ENCODE results near the gene PRRC1. TPM values are rescaled to one million over a fixed set of nuclear protein-coding genes. Genes with fewer than 3 reads are reported as not detected.

The PRRC1 gene
- total and polyA plus RNA-seq, 12 donors = 13.3 to 30.6 (median 22.7) TPM

DNA sequence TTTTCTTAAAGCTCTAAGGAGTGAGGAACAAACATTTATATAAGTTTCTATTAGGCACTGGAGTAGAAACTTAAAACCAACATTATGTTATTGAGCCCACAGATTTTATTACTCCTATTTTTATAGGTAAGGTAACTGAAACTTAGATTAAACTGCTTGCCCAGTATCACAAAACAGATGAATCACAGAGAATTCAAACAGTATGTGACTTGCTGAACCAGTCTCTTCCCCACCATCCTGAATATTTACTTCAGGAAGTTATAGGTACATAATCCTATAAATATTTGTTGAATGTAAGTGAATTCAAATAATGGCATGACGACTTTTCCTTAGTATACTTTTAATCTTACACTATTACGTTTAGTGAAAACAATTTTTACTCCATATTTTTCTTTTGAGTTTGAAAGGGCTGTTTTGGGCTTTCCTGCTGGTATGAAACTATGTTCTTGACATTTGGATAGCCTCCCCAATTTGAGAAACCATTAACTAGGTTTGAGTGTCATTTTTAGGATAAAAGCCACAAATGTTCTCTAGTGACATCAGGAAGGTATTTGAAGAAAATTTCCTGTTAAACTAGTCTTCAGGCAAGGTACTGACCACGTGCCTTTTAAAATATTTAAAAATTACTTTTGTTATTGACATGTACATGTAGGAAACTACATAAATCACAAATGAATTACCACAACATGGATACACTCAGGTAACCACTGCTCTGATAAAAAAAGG lies 39.3 kb downstream of the PRRC1 start:
- intact Hi-C loops (cut with DNase I) = no loop called here
- ATAC-seq (no peak), DNase-seq (no peak)
- TF ChIP-seq, protein P1, sequence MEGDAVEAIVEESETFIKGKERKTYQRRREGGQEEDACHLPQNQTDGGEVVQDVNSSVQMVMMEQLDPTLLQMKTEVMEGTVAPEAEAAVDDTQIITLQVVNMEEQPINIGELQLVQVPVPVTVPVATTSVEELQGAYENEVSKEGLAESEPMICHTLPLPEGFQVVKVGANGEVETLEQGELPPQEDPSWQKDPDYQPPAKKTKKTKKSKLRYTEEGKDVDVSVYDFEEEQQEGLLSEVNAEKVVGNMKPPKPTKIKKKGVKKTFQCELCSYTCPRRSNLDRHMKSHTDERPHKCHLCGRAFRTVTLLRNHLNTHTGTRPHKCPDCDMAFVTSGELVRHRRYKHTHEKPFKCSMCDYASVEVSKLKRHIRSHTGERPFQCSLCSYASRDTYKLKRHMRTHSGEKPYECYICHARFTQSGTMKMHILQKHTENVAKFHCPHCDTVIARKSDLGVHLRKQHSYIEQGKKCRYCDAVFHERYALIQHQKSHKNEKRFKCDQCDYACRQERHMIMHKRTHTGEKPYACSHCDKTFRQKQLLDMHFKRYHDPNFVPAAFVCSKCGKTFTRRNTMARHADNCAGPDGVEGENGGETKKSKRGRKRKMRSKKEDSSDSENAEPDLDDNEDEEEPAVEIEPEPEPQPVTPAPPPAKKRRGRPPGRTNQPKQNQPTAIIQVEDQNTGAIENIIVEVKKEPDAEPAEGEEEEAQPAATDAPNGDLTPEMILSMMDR (IDR thresholded peaks at IDR 0.05) = no peak
- Histone ChIP-seq H3K27ac (no peak overlapping the region), H3K4me3 (no peak overlapping the region), H3K27me3 (no peaks in the 10 kb centered on the region), H3K36me3 (peaks cover 0 to 41% (median 20%) of the 10 kb centered on the region in 9 donors), H3K4me1 (peaks cover 0 to 6% (median 0%) of the 10 kb centered on the region in 9 donors), H3K9me3 (no peaks in the 10 kb centered on the region)
- 93% methylated on average over 3 of the region's 3 CpGs for WGBS, 2 donors

DNA sequence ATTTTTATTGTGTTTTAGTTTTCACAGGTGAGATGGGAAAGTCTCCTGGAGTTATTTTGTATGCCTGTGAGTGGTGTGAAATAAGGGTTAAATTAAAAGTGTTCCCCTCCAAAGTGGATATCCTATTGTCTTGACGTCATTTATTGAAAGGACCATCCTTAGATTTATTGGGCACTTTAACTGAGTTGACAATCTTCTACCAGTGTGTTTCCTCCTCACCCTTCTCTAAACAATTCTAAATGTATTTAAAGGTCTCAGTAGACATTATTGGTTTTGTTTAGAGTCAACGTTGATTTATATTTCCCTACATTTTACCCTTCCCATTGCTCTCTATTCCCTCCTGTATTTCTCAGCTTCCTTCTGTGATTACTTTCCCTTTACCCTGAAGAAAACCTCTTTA lies 40.8 kb downstream of the PRRC1 start:
- no peak overlapping the region for H3K4me3 ChIP-seq
- no peak overlapping the region for H3K27ac ChIP-seq
- DNase-seq (no peak), ATAC-seq (no peak)
- TF ChIP-seq, protein P1 (IDR thresholded peaks at IDR 0.05) = no peak
- no peaks in the 10 kb centered on the region for H3K27me3 ChIP-seq
- WGBS, 2 donors = 62 to 77% methylated on average over 2 of the region's 2 CpGs
- H3K4me1 ChIP-seq = peaks cover 0 to 4% (median 0%) of the 10 kb centered on the region in 9 donors
- H3K9me3 ChIP-seq = no peaks in the 10 kb centered on the region
- peaks cover 0 to 26% (median 11%) of the 10 kb centered on the region in 9 donors for H3K36me3 ChIP-seq
- intact Hi-C loops (cut with DNase I) = no loop called here

DNA sequence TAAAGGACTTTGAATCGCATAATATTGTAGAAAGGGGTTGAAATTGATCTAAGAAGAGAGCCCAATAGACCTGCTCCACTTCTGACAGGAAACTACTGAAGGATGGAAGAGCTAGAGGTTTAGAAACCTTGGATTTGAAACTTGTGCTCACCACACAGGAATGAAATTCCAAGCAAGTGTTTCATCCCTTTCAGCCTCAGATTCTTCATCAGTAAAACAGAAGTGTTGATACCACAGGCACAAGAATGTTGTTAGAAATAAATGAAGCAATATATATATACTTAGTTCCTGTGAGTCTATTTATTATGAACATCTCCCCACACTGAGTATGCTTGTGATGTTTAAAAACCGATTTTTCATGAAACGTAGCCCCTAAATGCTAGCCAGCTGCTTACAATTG lies 43.8 kb downstream of the PRRC1 start:
- H3K4me1 ChIP-seq = peaks cover 0 to 5% (median 0%) of the 10 kb centered on the region in 9 donors
- WGBS, 2 donors = 84 to 86% methylated on average over 3 of the region's 3 CpGs

DNA sequence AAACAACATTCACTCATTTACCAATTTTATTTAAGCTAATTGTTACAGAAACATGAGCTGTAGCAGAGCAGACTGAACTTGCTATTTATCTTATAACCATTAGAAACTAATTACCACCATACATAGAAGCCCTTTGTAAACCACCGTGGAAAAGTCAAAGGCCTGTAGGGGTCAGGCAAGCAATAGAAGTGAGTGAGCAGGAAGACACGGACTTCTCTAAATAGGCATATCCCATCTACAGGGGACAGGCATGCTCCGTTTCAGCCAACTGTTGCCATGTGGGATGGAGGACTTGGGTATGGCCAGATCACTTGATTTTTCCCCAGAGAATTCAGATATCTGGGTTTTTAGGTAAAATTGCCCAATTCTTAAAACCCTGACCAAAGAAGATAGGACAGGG lies 44.8 kb downstream of the PRRC1 start:
- intact Hi-C loops (cut with DNase I) = loop anchor here in 8 of 10 donors (2.0 to 10.0 kb wide), 7 partner anchors 163 to 935 kb away; partner anchors contain the start of gene SLC12A2 (in 1 of the 8)
- TF ChIP-seq, protein P1 (IDR thresholded peaks at IDR 0.05) = peak in 6 of 9 donors; percentile 25 to 58 (median 44)
- WGBS, 2 donors = 7 to 9% methylated on average over 3 of the region's 3 CpGs
- Histone ChIP-seq H3K36me3 (no peaks in the 10 kb centered on the region), H3K27ac (no peak overlapping the region), H3K27me3 (no peaks in the 10 kb centered on the region), H3K4me3 (no peak overlapping the region), H3K4me1 (peaks cover 0 to 5% (median 0%) of the 10 kb centered on the region in 9 donors), H3K9me3 (no peaks in the 10 kb centered on the region)
- no peak for DNase-seq
- ATAC-seq = peak in 5 of 8 donors; percentile 52 to 74 (median 70)

More for the DNA sequence above, 43.8 kb downstream of the PRRC1 start:
- TF ChIP-seq, protein P1 (IDR thresholded peaks at IDR 0.05) = no peak
- ATAC-seq = no peak
- Histone ChIP-seq H3K9me3 (no peaks in the 10 kb centered on the region), H3K27ac (no peak overlapping the region), H3K4me3 (no peak overlapping the region), H3K36me3 (no peaks in the 10 kb centered on the region), H3K27me3 (no peaks in the 10 kb centered on the region)
- intact Hi-C loops (cut with DNase I) = loop anchor here in 7 of 10 donors (5.0 to 10.0 kb wide), 6 partner anchors 164 to 936 kb away; partner anchors contain the start of gene SLC12A2 (in 1 of the 7)
- no peak for DNase-seq

Measured in heart right ventricle (tissue), 16 donors.